Measurements from ENCODE around the gene EHD2. TPM values are rescaled to one million over a fixed set of nuclear protein-coding genes. Genes with fewer than 3 reads are reported as not detected.
A peak's percentile ranks its signal among the peaks of the same experiment; 100 is the strongest.
"Not testable (repeated sequence)": the region's sequence is repeated elsewhere in the genome, so short reads cannot be mapped to it uniquely, and the experiment has no call there.

The EHD2 gene
- total RNA-seq, 1 donor from 2014 or later = 148 TPM

DNA sequence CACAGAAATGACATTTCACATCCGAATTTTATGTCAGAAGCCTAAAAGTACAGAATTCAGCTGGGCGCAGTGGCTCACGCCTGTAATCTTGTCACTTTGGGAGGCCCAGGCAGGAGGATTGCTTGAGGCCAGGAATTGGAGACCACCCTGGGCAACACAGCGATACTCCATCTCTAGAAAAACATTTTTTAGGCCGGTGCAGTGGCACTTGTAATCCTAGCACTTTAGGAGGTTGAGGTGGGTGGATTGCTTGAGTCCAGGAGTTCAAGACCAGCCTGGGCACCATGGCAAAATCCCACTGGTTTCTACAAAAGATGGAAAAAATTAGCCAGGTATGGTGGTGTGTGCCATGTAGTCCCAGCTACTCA lies 47.4 kb downstream of the EHD2 start:
- no peaks in the 10 kb centered on the region for H3K27me3 ChIP-seq (ENCODE audit: low read depth)
- no peaks in the 10 kb centered on the region for H3K4me1 ChIP-seq
- H3K9me3 ChIP-seq = no peaks in the 10 kb centered on the region
- H3K27ac ChIP-seq = no peak overlapping the region
- no peak for ATAC-seq
- TF ChIP-seq, protein P1, sequence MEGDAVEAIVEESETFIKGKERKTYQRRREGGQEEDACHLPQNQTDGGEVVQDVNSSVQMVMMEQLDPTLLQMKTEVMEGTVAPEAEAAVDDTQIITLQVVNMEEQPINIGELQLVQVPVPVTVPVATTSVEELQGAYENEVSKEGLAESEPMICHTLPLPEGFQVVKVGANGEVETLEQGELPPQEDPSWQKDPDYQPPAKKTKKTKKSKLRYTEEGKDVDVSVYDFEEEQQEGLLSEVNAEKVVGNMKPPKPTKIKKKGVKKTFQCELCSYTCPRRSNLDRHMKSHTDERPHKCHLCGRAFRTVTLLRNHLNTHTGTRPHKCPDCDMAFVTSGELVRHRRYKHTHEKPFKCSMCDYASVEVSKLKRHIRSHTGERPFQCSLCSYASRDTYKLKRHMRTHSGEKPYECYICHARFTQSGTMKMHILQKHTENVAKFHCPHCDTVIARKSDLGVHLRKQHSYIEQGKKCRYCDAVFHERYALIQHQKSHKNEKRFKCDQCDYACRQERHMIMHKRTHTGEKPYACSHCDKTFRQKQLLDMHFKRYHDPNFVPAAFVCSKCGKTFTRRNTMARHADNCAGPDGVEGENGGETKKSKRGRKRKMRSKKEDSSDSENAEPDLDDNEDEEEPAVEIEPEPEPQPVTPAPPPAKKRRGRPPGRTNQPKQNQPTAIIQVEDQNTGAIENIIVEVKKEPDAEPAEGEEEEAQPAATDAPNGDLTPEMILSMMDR (IDR thresholded peaks at IDR 0.05) = no peak
- intact Hi-C loops (cut with DNase I) = no loop called here
- no peak overlapping the region for H3K4me3 ChIP-seq
- peaks cover 47% of the 10 kb centered on the region for H3K36me3 ChIP-seq
- DNase-seq = no peak

DNA sequence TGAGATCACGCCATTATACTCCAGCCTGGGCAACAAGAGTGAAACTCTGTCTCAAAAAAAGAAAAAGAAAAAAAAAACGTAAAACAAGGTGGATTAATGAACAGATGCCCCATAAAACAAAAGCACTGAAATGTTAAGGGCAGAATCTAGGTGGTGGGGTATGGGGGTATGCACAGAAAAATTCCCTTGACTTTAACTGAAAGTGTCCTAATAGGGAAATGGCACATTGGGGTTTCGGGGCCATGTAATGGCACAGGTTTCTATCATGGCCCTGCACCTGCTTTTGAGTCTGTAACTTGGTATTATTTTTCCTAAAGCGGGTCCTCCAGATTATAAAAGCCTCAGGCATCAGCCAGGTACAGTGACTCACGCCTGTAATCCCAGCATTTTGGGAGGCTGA lies 48.3 kb downstream of the EHD2 start:
- H3K36me3 ChIP-seq = peaks cover 37% of the 10 kb centered on the region
- no peaks in the 10 kb centered on the region for H3K9me3 ChIP-seq
- H3K27me3 ChIP-seq (ENCODE audit: low read depth) = no peaks in the 10 kb centered on the region
- DNase-seq (no peak), ATAC-seq (no peak)
- H3K4me3 ChIP-seq = no peak overlapping the region
- intact Hi-C loops (cut with DNase I) = no loop called here
- H3K27ac ChIP-seq = no peak overlapping the region
- TF ChIP-seq, protein P1 (IDR thresholded peaks at IDR 0.05) = no peak
- no peaks in the 10 kb centered on the region for H3K4me1 ChIP-seq

DNA sequence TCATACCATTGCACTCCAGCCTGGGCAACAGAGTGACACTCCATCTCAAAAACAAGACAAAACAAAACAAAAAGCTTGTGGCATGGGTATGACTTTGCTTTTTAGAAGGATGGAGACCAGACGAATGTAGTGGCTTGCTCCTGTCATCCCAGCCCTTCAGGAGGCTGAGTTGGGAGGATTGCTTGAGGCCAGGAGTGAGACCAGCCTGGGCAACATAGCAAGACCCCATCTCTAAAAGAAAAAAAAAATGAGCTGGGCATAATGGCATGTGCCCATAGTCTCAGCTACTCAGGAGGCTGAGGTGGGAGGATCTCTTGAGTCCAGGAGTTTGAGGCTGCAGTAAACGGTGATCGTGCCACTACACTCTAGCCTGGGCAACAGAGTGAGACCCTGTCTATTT lies 48.9 kb downstream of the EHD2 start:
- no peaks in the 10 kb centered on the region for H3K4me1 ChIP-seq
- H3K9me3 ChIP-seq = no peaks in the 10 kb centered on the region
- H3K36me3 ChIP-seq = peaks cover 31% of the 10 kb centered on the region
- TF ChIP-seq, protein P1 (IDR thresholded peaks at IDR 0.05) = no peak
- H3K27ac ChIP-seq = no peak overlapping the region
- DNase-seq (no peak), ATAC-seq (no peak)
- no peaks in the 10 kb centered on the region for H3K27me3 ChIP-seq (ENCODE audit: low read depth)
- intact Hi-C loops (cut with DNase I) = no loop called here
- no peak overlapping the region for H3K4me3 ChIP-seq

DNA sequence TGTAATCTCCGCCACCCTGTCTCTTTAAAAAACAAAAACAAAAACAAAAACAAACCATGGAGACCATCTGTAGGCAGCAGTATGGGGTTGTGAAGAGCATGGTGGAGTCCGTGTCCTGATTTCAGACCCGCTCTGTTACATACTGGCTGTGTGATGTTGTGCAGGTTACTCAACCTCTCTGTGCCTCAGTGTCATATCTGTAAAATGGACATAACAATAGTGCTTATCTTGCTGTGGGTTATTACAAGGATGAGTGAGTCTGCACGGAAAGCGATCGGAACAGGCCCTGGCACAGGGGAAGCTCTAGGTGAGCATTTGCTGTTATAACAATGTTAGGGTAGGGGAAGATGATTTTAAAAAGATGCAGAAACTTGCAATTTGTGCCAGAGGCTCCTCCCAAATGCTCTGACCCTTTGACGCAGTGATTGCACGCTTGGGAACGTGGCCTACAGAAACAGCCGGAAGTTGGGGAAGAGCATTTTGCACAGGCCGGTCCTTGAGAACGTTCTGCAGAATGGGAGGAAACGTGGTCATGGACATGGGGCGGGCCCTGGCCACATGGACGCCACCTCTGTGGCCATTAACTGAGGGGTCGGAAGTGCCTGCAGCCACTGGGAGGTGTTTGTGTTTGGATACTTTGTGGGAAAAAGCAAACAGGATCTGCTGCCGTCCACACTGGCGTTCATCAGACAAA lies 49.5 kb downstream of the EHD2 start:
- TF ChIP-seq, protein P1 (IDR thresholded peaks at IDR 0.05) = no peak
- Histone ChIP-seq H3K27me3 (ENCODE audit: low read depth) (no peaks in the 10 kb centered on the region), H3K4me1 (no peaks in the 10 kb centered on the region), H3K27ac (no peak overlapping the region), H3K4me3 (no peak overlapping the region), H3K9me3 (no peaks in the 10 kb centered on the region), H3K36me3 (peaks cover 25% of the 10 kb centered on the region)
- ATAC-seq (no peak), DNase-seq (no peak)
- intact Hi-C loops (cut with DNase I) = no loop called here

DNA sequence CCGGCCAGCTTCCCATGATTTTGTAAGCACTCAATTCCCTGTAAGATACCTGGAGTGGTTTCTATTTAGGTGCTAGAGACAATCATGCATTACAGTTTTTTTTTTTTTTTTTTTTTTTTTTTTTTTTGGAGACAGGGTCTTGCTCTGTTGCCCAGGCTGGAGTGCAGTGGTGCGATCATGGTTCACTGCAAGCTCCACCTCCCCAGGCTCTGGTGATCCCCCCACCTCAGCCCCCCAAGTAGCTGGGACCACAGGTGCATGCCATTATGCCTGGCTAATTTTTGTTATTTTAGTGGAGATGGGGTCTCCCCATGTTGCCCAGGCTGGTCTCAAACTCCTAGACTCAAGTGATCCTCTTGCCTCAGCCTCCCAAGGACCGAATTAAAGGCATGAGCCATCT lies 51.5 kb downstream of the EHD2 start:
- DNase-seq; intact Hi-C loops (cut with DNase I); H3K27ac ChIP-seq; H3K4me1 ChIP-seq; H3K9me3 ChIP-seq; H3K4me3 ChIP-seq; ATAC-seq; H3K36me3 ChIP-seq; H3K27me3 ChIP-seq (ENCODE audit: low read depth): not testable (repeated sequence)

DNA sequence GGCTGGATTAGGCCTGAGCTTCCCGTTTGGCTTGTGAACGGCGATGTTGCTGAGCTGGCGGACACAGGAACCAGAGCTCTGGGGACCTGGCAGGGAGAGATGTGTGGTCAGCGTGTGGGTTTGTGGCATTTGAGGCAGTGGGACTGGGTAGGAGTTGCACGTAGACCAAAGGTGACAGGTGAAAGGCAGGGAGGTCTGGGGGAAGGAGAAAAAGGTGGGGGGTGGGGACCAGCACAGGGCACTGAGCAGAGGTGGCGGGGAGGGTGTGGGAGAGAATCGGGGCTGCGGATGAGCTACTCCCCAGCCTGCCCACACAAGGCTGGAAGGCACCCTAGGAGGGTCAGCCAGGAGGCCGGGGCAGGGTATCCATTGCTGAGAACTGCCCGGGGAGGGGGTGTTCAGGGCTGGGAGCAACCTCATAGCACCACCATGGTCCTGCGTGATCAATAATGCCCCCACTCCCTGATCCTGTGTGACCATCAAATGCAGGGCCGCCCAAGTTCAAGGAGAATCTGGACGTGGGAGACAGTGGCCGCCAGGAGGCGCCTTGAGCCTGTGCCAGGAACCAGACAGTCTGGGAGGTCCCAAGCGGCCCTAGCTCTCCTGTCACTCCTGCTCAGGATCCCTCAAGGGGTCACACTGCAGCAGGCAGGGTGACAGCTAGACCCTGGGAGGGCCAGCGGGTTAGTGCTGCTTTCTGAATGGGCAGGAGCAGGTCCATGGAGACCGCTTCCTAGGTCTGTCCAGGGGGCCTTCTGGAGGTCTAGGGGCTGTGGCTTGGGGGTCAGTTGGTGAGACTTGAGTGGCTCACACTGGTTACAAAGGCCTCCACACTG lies 52.5 kb downstream of the EHD2 start:
- ATAC-seq (peak; percentile 73 to 78), DNase-seq (peak; percentile 63)
- H3K9me3 ChIP-seq = no peaks in the 10 kb centered on the region
- intact Hi-C loops (cut with DNase I) = no loop called here
- H3K27ac ChIP-seq = no peak overlapping the region
- no peak overlapping the region for H3K4me3 ChIP-seq
- H3K27me3 ChIP-seq (ENCODE audit: low read depth) = no peaks in the 10 kb centered on the region
- H3K36me3 ChIP-seq = peaks cover under 1% of the 10 kb centered on the region
- no peaks in the 10 kb centered on the region for H3K4me1 ChIP-seq
- TF ChIP-seq, protein P1 (IDR thresholded peaks at IDR 0.05) = peak; percentile 68

Measured in lower lobe of right lung (tissue), 2 donors.